DOHH2 (cell line): Measurements from ENCODE around the gene KLK15.

ENCODE experiments used
- CTCF ChIP-seq: fragments of 200-600 bp; sonication (generic); IDR thresholded peaks from one replicate; pipeline ENCODE4 v1.5.1; 2014; ENCODE audit warnings: antibody characterized with exemption, mild to moderate bottlenecking, low read depth, low read length; ENCODE audit not compliant: poor library complexity, severe bottlenecking
- EZH2phosphoT487 ChIP-seq: fragments of 200-600 bp; sonication (generic); IDR thresholded peaks from 2 replicates; pipeline ENCODE4 v1.6.1; 2017; ENCODE audit warnings: borderline replicate concordance, mild to moderate bottlenecking, antibody characterized with exemption, low read length, moderate library complexity, mixed read lengths

GRCh38 chr19:50882188-50882587 is 48.8 kb upstream of the KLK15 start:
- peak; percentile 54 for TF ChIP-seq CTCF
- TF ChIP-seq EZH2phosphoT487: no peak
